ENCODE data around the gene NPEPL1. TPM values are rescaled to one million over a fixed set of nuclear protein-coding genes. Genes with fewer than 3 reads are reported as not detected.

NPEPL1 gene
- total RNA-seq, 1 experiment from 2014 or later, result 23.4 TPM

GRCh38 chr20:58731192-58731591 is 38.6 kb downstream of the NPEPL1 start:
- ChIA-PET CTCF (interaction anchor here (0.6 to 1.0 kb wide), 2 partner anchors 14 to 494 kb away, joined by 3 to 4 read pairs; no protein-coding TSS in a partner anchor), POLR2A (no interaction called here)
- no TSS peak for BruUV-seq (replicated peaks)
- peaks cover 95% of the 10 kb centered on the region for H3K27me3 Mint-ChIP-seq (ENCODE audit: insufficient read depth, unreplicated experiment)
- H3K36me3 Mint-ChIP-seq (ENCODE audit: insufficient read depth, unreplicated experiment), result no peaks in the 10 kb centered on the region
- intact Hi-C loops (cut with micrococcal nuclease), result no loop called here
- H3K27ac Mint-ChIP-seq (ENCODE audit: low read depth, unreplicated experiment), result no peak overlapping the region
- H3K4me3 Mint-ChIP-seq (ENCODE audit: unreplicated experiment), result no peak overlapping the region
- TF ChIP-seq CTCF (IDR thresholded peaks at IDR 0.05; ENCODE audit: unreplicated experiment), result no peak
- H3K9me3 Mint-ChIP-seq (ENCODE audit: unreplicated experiment), result no peaks in the 10 kb centered on the region
- no peak for DNase-seq (ENCODE audit: unreplicated experiment)
- no peaks in the 10 kb centered on the region for H3K4me1 Mint-ChIP-seq (ENCODE audit: insufficient read depth, unreplicated experiment)

DNA sequence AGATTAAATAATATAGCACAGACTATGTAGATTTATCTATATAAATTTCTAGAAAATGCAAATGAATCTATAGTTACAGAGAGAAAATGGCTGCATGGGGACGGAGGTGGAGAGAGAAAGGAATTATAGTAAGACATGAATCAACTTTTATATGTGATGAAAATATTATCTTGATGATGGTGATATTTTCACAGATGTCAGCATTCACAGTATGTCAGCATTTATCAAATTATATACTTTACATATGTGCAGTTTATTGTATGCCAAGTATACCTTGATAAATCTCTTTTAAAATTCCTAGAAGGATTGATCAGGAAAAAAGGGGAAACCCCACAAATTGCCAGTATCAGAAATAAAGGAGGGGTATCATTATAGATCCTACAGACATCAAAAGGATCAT is 44.6 kb downstream of the NPEPL1 start:
- Mint-ChIP-seq H3K27me3 (ENCODE audit: insufficient read depth, unreplicated experiment) (peaks cover 94% of the 10 kb centered on the region), H3K9me3 (ENCODE audit: unreplicated experiment) (no peaks in the 10 kb centered on the region), H3K27ac (ENCODE audit: low read depth, unreplicated experiment) (no peak overlapping the region), H3K36me3 (ENCODE audit: insufficient read depth, unreplicated experiment) (no peaks in the 10 kb centered on the region), H3K4me1 (ENCODE audit: insufficient read depth, unreplicated experiment) (no peaks in the 10 kb centered on the region), H3K4me3 (ENCODE audit: unreplicated experiment) (no peak overlapping the region)
- no peak for DNase-seq (ENCODE audit: unreplicated experiment)
- TF ChIP-seq CTCF (IDR thresholded peaks at IDR 0.05; ENCODE audit: unreplicated experiment), result no peak
- intact Hi-C loops (cut with micrococcal nuclease), result no loop called here
- BruUV-seq (replicated peaks), result no TSS peak
- ChIA-PET CTCF (no interaction called here), POLR2A (no interaction called here)

DNA sequence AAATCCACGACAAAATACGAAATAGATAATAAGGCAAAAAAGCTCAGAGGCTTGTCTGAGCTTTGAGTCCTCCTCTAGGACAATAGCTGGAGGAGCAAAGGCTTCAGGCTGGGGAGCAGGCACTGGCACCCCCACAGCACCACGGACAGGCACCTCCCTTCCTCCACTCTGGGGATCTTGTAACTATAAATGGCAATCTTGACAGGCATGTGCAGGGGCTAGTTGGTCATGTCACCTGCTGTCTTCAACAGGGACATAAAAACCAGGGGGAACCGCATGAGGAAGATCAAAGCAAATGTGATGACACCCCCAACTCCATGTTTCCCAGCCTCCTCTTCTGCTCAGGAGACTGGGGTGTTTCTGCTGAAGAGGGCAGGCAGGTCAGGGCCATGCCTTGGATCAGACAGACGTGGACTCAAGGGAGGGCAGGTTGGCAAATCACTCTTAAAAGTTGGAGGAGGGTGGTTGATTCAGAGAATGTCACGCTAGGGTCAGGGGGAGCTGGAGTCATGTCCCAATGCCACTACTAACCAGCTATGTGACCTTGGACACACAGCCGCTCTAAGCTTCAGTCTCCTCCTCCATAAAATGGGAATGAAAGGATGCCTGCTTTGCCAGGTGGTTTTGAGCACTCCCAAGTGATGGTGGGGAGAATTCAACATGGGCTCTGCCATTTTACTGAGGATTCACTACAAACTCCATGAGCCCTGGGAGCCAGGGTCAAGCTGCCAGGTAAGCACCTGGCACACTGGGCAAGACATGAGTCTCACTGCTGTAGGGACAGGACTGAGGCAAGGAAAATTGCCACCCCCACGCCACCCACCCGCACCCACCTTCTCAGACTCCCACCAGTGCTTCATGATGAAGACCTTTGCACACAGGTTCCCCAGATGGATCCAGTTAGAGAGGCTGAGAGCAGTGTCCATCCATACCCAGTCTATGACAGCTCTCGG is 48.0 kb downstream of the NPEPL1 start:
- peaks cover 95% of the 10 kb centered on the region for H3K27me3 Mint-ChIP-seq (ENCODE audit: insufficient read depth, unreplicated experiment)
- no peaks in the 10 kb centered on the region for H3K36me3 Mint-ChIP-seq (ENCODE audit: insufficient read depth, unreplicated experiment)
- CTCF ChIA-PET, result interaction anchor here (0.6 kb wide), 2 partner anchors 73 to 860 kb away, joined by 3 read pairs; no protein-coding TSS in a partner anchor
- H3K4me1 Mint-ChIP-seq (ENCODE audit: insufficient read depth, unreplicated experiment), result no peaks in the 10 kb centered on the region
- intact Hi-C loops (cut with micrococcal nuclease), result no loop called here
- peaks cover 8% of the 10 kb centered on the region for H3K9me3 Mint-ChIP-seq (ENCODE audit: unreplicated experiment)
- DNase-seq (ENCODE audit: unreplicated experiment), result no peak
- H3K4me3 Mint-ChIP-seq (ENCODE audit: unreplicated experiment), result no peak overlapping the region
- no peak overlapping the region for H3K27ac Mint-ChIP-seq (ENCODE audit: low read depth, unreplicated experiment)
- no TSS peak for BruUV-seq (replicated peaks)
- TF ChIP-seq CTCF (IDR thresholded peaks at IDR 0.05; ENCODE audit: unreplicated experiment), result no peak
- POLR2A ChIA-PET, result interaction anchor here (0.7 kb wide), 1 partner anchor 1126 kb away, joined by 4 read pairs; no protein-coding TSS in a partner anchor

DNA sequence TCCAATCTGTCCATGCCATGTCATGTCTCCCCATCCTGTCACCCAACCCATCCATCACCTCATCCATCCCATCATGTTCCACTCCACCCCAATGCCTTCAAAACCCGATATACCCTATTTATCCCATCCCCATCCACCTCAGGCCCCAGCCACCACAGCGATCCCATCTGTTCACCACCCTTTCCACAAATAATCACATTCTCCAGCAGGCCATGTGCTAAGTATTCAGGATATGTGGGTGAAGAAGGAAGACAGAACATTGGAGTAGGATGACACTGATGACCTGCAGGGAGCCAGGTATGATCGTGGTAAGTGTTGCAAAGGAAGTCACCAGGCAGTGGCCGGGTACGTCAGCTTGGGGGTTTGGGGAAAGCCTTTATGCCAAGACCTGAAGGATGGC is 48.8 kb downstream of the NPEPL1 start:
- BruUV-seq (replicated peaks), result no TSS peak
- DNase-seq (ENCODE audit: unreplicated experiment), result no peak
- H3K4me1 Mint-ChIP-seq (ENCODE audit: insufficient read depth, unreplicated experiment), result no peaks in the 10 kb centered on the region
- peaks cover 8% of the 10 kb centered on the region for H3K9me3 Mint-ChIP-seq (ENCODE audit: unreplicated experiment)
- no peak for TF ChIP-seq CTCF (IDR thresholded peaks at IDR 0.05; ENCODE audit: unreplicated experiment)
- no peaks in the 10 kb centered on the region for H3K36me3 Mint-ChIP-seq (ENCODE audit: insufficient read depth, unreplicated experiment)
- POLR2A ChIA-PET, result no interaction called here
- intact Hi-C loops (cut with micrococcal nuclease), result no loop called here
- H3K27ac Mint-ChIP-seq (ENCODE audit: low read depth, unreplicated experiment), result no peak overlapping the region
- no peak overlapping the region for H3K4me3 Mint-ChIP-seq (ENCODE audit: unreplicated experiment)
- CTCF ChIA-PET, result interaction anchor here (0.6 kb wide), 1 partner anchor 73 kb away, joined by 3 read pairs; no protein-coding TSS in a partner anchor
- peaks cover 95% of the 10 kb centered on the region for H3K27me3 Mint-ChIP-seq (ENCODE audit: insufficient read depth, unreplicated experiment)

All from MCF 10A (cell line).